ENCODE results near the gene GVQW3.
A peak's percentile ranks its signal among the peaks of the same experiment; 100 is the strongest.

Gene GVQW3

DNA sequence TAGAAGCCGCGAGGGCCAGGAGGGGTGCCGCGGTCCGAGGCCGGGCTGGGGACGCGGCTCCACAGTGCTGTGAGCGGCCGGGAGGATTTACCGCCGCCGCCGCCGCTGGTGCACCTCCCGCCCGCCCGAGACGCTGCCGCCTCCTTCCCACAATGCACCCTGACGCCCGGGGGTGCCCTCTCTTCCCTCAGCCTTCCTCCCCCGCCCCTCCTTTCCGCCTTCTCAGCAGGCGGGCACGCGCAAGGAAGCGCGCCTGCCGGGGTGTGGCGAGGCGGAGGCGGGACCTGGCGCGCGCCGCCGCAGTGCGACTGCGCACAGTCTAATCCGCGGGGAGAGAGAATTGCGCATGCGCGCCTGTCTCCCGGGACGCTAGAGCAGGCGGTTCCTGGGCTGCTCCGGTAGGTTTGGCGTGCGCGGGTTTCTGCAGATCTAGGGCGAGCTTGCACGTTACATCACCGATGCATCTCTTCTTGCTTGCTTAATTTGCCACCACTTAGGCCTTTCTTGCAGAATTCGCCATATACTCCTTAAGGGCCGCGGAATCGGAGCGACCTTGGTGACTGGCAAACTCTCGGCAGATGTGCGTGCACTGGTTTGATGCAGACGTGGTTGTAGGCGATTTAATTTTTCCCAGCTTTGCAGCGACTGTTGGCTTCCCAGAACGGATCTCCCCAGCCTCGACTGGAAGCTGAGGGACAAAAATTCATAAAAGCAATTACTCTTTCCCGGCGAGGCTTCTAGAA lies at the start of gene GVQW3, which contains the start of gene THAP12:
Gene GVQW3, plus strand, starts transcription at position 347 of the 743 bp plus-strand sequence. CDS start 506 bp downstream, outside the sequence.
Gene THAP12, minus strand, starts transcription at position 156 of the 743 bp plus-strand sequence. CDS start 296 bp downstream, outside the sequence.
- DNase-seq: peak; percentile 88 to 92

DNA sequence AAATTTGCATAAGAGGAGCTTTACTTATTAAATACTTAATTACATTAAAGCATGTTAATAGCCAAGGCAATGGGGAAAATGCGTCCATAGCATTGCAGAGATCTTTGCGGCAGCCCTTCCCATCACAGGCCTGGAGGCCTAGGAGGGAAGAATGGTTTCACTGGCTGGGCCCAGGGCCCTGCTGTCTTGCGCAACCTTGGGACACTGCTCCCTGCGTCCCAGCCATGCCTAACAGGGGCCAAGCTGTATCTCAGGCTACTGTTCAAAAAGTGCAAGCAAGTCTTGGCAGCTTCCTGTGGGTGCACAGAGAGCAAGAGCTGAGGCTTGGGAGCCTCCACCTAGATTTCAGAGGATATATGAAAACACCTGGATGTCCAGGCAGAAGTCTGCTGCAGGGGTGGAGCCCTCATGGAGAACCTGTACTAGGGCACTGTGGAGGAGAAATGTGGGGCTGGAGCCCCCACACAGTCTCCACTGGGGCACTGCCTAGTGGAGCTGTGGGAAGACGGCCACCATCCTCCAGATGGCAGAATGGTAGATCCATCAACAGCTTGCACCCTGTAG lies 46.2 kb upstream of the GVQW3 start:
- DNase-seq: no peak

DNA sequence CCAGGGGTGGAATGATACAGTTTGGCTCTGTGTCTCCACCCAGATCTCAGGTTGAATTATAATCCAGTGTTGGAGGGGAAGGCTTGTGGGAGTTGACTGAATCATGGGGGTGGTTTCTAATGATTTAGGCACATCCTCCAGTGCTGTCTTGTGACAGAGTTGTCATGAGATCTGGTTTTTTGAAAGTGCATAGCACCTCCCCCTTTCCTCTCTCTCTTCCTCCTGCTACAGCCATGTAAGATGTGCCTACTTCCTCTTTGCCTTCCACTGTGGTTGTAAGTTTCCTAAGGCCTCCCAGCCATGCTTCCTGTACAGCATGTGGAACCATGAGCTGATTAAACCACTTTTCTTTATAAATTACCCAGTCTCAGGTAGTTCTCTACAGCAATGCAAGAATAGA lies 45.3 kb upstream of the GVQW3 start:
- peak in 1 of 2 donors; percentile 66 for DNase-seq

DNA sequence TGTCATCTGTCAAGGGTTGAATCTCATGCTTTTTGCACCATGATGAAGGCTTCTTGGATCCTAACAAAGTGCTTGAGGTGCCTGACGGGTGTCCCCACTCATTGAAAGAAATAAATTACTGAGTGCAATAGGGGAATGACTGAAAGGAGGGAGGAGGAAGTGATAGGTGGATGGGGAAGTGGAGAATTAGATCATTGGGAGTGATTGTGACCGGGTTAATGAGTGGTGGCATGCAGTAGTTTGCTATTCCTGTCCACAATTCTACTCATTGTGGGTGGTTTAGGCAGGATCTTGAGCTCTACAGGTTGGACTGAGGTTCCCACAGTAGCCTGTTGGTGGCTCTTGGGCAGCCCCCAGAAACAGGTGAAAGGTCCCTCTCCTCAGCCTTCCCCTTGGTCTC lies 44.5 kb upstream of the GVQW3 start:
- DNase-seq: no peak

DNA sequence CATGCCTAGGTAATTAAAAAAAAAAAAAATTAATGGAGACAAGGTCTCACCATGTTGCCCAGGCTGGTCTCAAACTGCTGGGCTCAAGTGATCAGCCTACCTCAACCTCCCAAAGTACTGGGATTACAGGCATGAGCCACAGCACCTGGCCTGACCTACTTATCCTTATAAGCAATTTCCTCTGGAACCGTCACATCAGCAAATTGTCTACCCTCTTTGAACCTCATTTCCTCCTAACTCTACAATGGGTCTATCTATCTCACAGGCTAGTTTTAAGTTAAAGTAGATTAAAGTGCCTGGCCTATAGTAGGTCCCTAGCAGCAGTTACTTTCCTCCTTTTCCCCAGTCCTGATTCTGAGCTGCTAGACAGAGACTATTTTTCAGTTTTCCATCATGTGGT lies 43.7 kb upstream of the GVQW3 start:
- no peak for DNase-seq

DNA sequence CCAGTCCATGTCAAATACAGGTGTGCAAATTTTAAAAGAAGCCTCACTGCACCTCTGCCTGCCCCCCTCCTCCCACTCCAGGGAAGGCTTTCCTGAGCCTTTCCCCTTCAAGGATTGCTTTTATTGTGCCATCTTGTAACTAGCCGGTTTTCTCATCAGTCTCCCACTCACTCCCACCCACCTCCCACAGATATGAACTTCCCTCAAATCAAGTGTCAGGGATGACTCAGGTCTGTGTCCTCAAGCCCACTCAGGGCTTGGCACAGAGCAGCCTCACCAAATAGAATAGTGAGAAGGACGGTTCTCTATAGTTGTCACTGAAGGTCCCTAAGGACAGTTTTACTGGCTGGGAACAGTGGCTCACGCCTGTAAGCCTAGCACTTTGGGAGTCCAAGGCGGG lies 43.2 kb upstream of the GVQW3 start:
- no peak for DNase-seq

DNA sequence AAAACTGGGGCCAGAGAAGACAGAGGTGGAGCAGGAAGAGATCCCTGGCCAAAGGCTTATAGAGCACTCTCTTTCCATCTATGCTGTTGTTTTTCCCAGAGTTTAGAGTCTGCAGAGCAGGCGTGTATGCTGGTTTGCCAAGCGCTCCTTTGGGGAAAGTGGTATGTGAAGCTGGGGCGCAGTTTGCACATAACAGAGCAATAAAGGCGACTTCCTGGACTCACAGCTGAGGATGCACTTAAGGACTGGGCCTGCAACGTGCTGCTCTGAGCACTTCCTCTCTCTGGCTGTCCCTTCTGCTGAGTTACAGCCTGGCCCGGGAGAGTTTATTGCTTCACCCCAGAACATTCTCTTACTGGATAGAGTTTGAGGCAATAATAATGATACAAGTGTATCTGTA lies 41.9 kb upstream of the GVQW3 start:
- peak in 1 of 2 donors; percentile 72 for DNase-seq

DNA sequence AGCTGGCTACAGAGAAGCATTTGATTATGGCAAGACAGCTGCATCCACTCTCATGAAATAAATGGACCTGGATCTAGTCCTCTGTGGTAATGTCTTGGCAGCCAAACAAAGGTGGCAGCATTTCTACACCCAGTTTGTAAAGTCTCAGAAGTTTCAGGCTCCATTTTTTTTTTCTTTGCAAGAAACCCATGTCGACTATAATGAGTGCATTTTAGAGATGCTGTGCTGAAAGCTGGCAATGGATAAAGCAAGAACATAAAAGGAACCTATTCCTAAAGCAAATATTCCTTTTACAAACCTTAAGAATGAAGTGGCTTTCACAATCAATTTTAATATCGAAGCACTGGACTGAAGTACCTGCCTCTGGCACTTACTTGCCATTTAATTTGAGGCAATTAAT lies 33.7 kb upstream of the GVQW3 start:
- no peak for DNase-seq

DNA sequence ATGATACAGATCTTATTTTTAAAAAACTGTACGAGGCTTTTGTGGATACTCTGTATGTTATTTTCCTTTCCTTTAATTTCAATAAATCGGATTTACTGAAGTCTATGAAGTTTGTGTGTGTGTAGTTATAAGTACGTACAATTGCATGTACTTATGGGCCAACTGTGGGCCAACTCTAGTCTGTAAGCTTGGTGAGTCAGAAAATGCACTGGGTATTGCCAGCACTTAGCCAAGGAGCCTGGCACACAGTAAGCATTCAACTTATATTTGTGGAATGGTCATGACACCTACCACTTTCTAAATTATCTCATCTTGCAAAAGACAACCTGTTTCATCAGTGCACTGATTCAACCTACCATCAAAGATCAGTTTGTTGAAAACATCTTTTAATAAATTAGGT lies 32.8 kb upstream of the GVQW3 start:
- no peak for DNase-seq

DNA sequence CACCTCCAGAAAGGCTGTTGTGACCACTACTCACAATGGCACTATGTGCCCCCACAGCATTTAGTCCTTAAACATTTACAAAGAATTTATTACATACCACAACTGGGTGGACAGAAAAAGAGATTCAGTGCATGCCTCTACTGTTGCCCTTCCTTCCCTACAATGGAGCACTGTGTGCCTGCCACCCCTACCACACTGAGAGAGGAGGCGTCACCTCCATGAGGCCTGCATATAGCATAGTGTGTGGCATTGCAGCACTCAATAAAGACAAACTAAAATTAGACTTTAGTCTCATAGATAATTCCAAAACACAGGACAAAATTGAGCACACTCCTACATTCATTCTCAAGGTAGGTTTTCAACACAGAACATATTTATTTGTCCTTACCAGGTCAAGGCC lies 26.0 kb upstream of the GVQW3 start:
- no peak for DNase-seq

DNA sequence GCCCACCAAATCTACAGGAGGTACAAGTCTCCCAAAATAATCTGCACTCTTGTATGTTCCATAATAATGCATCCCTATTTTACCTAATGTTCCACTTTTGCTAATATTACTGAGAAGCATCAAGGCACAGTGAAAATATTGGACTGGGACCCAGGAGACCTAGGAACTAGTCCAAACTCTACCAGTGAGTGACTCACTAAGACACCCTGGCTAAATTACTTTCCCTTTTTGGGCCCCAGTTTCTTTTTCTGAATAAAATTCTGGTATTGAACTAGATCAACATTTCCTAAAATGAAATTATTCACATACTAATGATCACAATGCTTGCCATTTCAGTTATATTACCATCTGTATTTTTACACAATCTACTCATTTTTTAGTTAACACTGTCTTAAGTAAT lies 19.7 kb upstream of the GVQW3 start:
- DNase-seq: no peak

DNA sequence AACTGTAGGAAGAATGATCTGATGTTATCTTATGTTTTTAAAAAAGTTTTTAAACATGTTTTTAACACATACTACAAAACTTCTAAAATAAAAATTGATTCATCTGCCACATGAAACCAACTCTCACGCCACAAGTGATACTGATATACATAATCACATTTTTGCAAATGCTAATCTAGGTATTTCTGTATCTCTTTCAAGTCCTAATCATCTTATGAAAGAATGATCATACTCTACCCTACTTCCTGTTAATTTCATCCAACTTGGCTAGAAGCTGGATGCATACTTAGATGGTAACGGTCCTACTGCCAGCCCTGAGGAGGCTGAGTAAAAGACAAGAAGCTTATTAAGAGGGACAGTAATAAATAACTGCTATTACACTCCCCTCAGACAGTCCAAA lies 19.3 kb upstream of the GVQW3 start:
- DNase-seq: no peak

DNA sequence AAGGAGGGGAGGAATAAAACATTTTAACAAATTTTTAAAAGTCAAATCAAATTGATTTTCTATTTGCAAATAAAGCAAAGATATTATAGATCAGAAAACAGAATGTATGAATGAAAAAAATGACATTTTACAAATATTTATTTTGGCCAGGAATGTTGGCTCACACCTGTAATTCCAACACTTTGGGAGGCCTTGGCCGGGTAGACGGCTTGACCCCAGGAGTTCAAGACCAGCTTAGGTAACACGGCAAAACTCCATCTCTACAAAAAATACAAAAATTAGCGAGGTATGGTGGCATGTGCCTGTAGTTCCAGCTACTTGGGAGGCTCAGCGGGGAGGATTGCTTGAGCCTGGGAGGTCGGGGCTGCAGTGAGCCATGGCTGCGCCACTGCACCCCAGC lies 18.4 kb upstream of the GVQW3 start:
- no peak for DNase-seq

DNA sequence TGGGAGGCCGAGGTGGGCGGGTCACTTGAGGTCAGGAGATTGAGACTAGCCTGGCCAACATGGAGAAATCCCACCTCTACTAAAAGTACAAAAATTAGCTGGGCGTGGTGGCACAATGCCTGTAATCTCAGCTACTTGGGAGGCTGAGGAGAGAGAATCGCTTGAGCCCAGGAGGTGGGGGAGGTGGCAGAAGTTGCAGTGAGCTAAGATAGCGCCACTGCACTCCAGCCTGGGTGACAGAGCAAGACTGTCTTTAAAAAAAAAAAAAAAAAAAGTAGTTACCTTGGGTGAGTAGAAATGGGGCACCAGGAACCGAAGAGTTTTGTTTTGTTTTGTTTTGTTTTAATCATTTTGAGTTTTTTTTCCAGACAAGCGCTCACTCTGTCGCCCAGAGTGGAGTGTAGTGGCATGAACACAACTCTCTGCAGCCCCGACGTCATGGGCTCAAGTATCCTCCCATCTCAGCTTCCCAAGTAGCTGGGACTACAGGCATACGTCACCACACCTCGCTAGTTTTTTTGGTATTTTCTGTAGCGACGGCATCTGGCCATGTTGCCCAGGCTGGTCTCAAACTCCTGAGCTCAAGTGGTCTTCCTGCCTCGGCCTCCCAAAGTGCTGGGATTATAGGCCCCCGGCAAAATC lies 16.0 kb upstream of the GVQW3 start:
- no peak for DNase-seq

DNA sequence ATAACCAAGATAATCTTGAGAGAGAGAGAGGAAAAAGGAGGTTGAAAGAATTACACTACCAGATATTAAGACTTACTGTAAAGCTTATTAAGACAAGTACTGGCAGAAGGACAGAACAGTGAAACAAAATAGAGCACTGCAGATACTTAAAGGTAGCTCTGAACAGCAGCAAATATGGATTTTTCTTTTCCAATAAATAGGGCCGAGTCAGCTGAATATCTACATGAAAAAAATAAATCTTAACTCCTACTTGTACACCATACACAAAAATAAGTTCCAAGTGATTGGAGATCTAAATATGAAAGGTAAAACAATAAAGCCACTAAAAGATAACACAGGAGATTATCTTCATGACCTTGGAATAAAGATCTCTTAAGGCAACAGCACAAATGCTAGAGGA lies 12.6 kb upstream of the GVQW3 start:
- no peak for DNase-seq

DNA sequence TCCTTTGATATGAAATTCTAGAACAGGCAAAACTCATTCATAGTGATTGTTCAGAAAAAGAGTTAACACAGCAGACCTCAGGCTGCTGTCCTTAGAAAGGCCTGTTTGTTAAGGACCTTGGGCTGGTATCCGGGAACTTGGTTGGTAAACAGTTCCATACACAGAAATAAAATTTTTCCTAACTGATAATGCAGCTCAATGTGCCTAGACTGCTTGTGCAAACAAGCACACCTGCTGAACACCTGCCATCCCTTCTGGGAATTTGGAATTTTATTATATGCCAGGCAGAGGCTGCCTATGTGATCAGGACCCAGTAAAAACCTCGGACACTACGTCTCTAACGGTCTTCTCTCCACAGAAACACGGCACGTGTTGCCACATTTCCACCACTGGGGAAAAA lies 11.7 kb upstream of the GVQW3 start:
- DNase-seq: no peak

DNA sequence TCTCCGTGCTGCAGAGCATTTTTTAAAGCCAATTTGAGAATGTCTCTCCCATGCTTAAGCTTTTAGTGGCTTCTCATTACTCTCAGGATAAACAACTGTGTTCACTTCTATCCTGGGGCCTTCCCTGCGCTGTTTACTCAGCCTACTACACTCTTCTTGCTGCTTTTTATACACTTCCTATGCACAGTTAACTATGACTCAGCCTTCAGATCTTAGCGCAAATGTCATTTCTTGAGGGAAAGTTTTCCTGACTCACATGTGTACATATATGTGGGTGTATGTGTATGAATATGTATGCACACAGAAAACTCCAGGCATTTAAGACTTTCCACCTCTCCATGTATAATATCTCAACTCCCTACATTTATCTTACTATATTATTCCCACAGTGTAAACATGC lies 10.0 kb upstream of the GVQW3 start:
- peak in 1 of 2 donors; percentile 86 for DNase-seq

DNA sequence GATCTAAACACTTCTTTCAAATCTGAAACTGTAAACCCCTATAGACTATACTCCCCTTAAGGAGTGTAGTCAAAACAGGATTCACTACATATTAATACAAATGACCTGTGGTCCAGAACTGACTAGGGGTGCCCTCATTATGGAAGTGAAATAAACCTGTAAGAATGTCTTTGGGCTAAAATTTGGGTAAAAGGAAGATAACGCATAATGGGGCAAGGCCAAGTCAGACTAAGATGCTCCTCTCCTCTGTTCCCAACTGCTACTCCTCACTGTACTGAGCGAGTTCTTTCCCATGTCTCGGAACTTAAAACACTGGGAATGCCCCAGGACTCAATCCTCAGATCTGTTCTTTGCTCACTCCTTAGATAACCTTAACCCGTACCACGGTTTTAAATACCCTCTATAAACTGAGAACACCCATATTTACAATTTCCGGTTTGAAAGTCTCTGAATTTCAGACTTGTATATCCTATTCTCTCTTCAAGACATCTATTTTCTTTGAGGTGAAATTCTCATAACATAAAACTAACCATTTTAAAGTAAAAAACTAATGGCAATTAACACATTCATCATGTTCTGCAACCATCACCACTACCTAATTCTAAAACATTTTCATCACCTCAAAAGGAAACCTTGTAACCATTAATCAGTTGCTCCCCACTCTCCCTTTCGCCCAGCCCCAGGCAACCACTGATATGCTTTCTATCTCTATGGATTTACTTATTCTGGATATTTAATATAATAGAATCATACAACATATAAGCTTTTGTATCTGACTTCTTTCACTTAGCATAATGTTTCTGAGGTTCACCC lies 4.2 kb upstream of the GVQW3 start:
- DNase-seq: no peak

DNA sequence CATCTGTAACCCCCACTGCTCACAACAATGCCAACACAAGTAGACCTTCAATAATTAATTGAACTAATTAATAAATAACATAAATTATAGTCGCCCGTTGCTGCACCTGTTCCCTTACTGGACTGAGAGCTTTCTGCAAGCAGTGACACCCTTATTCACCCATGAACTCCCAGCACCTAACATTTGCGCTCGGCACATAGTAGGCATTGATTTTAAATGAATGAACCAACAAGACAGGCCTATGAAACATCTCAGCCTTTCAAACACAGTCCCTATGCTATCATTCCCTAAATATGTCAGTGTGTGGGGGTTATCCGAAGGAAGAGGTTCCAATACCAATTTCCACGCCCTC lies 1.3 kb upstream of the GVQW3 start:
- DNase-seq: no peak

DNA sequence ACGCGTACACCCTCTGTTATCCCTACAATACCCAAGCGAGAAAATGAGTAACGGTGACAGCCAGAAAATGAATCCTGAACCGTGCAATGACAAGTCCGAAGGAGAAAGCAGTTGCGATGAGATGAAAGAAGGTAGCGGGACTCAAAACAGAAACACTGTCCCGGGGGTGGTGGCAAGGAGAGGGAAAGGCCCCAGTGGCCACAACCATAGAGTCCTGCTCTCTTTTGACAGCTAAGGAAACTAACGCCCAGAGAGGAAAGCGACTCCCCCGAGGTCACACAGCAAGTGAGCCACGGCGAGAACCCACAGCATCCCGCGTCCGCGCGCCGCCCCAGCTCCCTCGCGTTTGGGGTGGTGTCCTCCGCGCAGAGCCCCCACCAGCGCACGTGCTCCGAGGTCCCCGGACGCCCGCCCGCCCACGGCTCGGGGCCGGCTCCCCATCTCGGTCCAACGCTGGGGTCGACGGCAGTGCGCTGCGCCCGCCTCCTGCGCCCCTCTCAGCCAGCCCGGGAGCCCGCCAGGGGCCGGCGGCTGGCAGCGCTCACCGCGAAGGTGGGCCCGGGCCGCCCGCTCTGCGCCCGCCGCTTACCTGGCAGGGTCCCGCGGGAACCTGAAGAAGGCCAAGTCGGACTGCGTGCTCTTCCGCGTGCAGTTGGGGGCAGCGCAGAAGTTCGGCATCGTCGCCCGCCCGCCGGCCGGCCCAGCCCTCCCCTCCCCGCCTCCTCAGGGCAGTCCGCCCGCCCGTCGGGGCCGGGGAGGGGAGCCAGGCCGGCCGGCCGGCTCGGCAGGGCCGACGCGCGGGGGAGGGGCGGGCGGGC lies 755 bp upstream of the GVQW3 start:
- DNase-seq: peak in 1 of 2 donors; percentile 5

DNA sequence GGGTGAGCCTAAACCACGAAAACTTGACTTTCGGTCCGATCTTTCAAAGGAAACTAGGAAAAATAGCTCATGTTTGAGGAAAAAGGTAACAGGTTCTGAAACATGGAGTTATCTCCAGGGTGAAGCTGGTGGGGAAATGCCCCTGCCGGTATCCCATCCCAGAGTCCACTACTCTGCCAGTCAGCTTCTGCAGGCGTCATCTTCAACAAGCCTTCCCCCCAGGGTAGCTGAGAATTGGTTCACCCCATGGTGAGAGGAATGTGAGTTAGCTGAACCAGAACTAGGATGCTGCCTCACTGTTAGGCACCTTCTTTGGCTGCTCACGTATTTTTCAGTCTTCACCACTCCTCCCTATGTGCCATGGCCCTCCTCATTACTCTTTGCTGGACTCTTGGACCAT lies 1.1 kb downstream of the GVQW3 start:
- DNase-seq: no peak

DNA sequence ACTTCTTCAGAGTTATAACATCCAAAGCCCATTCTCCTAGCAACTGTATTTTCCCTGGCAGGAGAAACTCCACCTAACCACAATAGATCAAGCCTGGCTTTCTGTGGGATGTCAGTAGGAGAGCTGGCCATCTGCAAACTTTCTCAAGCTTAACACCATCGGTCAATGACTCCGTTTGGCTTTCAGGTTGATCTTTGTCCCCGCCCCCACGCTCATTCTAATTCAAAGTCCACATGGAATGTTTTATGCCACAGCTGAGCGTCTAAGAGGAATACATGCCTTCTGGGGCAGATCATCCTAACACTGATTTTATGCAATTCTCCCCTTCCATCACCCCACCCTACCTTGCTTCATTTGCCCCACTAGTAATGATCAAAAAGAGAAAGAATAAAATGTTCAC lies 4.8 kb downstream of the GVQW3 start:
- DNase-seq: no peak

DNA sequence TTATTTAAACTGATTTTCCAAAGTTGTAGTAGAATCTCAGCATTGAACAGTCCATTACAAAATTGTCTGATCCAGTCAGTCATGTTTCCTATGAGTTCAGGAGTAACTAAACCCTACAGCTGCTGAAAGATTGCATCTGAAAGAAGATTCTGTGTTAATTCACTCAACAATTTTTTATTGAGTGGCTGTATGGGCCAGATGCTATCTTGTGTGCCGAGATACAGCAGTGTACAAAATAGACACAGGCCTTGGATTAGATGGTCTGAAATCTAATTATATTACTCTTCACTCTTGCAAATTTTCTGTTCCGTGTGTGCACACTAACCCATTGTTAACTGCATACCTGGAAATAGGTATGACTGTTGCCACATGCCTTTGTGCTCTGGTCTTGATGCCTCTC lies 7.3 kb downstream of the GVQW3 start:
- no peak for DNase-seq
